GM21737 (cell line): ENCODE results near the gene CER1.
A peak's percentile ranks its signal among the peaks of the same experiment; 100 is the strongest.
"Not testable (repeated sequence)": the region's sequence is repeated elsewhere in the genome, so short reads cannot be mapped to it uniquely, and the experiment has no call there.

Source experiments
- ATAC-seq: cut with Tn5 transposase; IDR thresholded peaks from one replicate; pipeline ENCODE4 v1.9.1; 2021; ENCODE audit warnings: mild to moderate bottlenecking, moderate library complexity; ENCODE audit not compliant: unreplicated experiment

CER1 gene

GRCh38 chr9:14719231-14719923, 3.2 kb downstream of the CER1 start:
- ATAC-seq = no peak

- no peak for ATAC-seq
Measured at GRCh38 chr9:14715102-14715501, 7.4 kb downstream of the CER1 start.

- ATAC-seq = no peak
Measured at GRCh38 chr9:14713187-14713767, 9.3 kb downstream of the CER1 start.

- ATAC-seq = no peak
Measured at GRCh38 chr9:14710804-14711203, 11.7 kb downstream of the CER1 start.

GRCh38 chr9:14706530-14707140, 15.9 kb downstream of the CER1 start:
- ATAC-seq = peak; percentile 58

GRCh38 chr9:14705079-14705478, 17.5 kb downstream of the CER1 start:
- no peak for ATAC-seq

- ATAC-seq = no peak
Measured at GRCh38 chr9:14704281-14704680, 18.3 kb downstream of the CER1 start.

GRCh38 chr9:14702200-14702720, 20.3 kb downstream of the CER1 start:
- ATAC-seq = no peak

GRCh38 chr9:14693251-14693861, 29.2 kb downstream of the CER1 start, which contains the start of gene ZDHHC21:
Gene ZDHHC21 (minus strand): TSS chr9:14693432. CDS start chr9:14674340, 19,092 bp downstream.
- ATAC-seq = peak; percentile 77

- ATAC-seq = peak; percentile 50
Measured at GRCh38 chr9:14692470-14693250, 29.9 kb downstream of the CER1 start.

- ATAC-seq = no peak
Measured at GRCh38 chr9:14690948-14691730, 31.4 kb downstream of the CER1 start.

GRCh38 chr9:14687042-14687719, 35.4 kb downstream of the CER1 start:
- ATAC-seq = no peak

GRCh38 chr9:14686168-14686567, 36.4 kb downstream of the CER1 start:
- ATAC-seq = no peak

- not testable (repeated sequence) for ATAC-seq
Measured at GRCh38 chr9:14682616-14683015, 39.9 kb downstream of the CER1 start.

GRCh38 chr9:14678776-14679175, 43.8 kb downstream of the CER1 start:
- no peak for ATAC-seq

GRCh38 chr9:14677872-14678271, 44.7 kb downstream of the CER1 start:
- ATAC-seq = no peak

- ATAC-seq = no peak
Measured at GRCh38 chr9:14677396-14677795, 45.1 kb downstream of the CER1 start.

- ATAC-seq = no peak
Measured at GRCh38 chr9:14674630-14675029, 47.9 kb downstream of the CER1 start.

- no peak for ATAC-seq
Measured at GRCh38 chr9:14671377-14671776, 51.2 kb downstream of the CER1 start.
